Subcutaneous abdominal adipose tissue (tissue), 5 donors: ENCODE results near the gene BID.

ENCODE experiments used
- H3K27ac ChIP-seq: one replicate; pipeline ENCODE4 v1.7.0; 2013; ENCODE audit warnings: low read depth, mild to moderate bottlenecking, inconsistent platforms, low read length, moderate library complexity
- H3K27me3 ChIP-seq, 5 donors: one replicate each; pipeline ENCODE4 v1.7.0; 2013; ENCODE audit warnings: low read length in 5 of 5, inconsistent platforms in 1 of 5; ENCODE audit not compliant: control insufficient read depth in 5 of 5, insufficient read depth in 4 of 5
- H3K36me3 ChIP-seq, 5 donors: one replicate each; pipeline ENCODE4 v1.7.0; 2013; ENCODE audit warnings: low read length in 5 of 5; ENCODE audit not compliant: control insufficient read depth in 5 of 5, insufficient read depth in 5 of 5
- H3K4me1 ChIP-seq, 5 donors: one replicate each; pipeline ENCODE4 v1.7.0; 2013; ENCODE audit warnings: low read length in 5 of 5, mild to moderate bottlenecking in 3 of 5, moderate library complexity in 1 of 5; ENCODE audit not compliant: control insufficient read depth in 5 of 5, insufficient read depth in 5 of 5
- H3K4me3 ChIP-seq, 5 donors: one replicate each; pipeline ENCODE4 v1.7.0; 2013; ENCODE audit warnings: low read length in 5 of 5, low read depth in 1 of 5
- H3K9ac ChIP-seq, 5 donors: one replicate each; pipeline ENCODE4 v1.7.0; 2013; ENCODE audit warnings: low read length in 5 of 5, mild to moderate bottlenecking in 4 of 5, moderate library complexity in 3 of 5
- H3K9me3 ChIP-seq, 5 donors: one replicate each; pipeline ENCODE4 v1.7.0; 2013; ENCODE audit warnings: low read length in 5 of 5; ENCODE audit not compliant: control insufficient read depth in 5 of 5
- donor health status: healthy.
- donor health status: healthy.
- donor health status: healthy.
- donor health status: healthy.
- donor health status: healthy.

BID gene

GRCh38 chr22:17804331-17805080 lies 30.2 kb upstream of the BID start:
- Histone ChIP-seq H3K4me3 (no peak overlapping the region), H3K36me3 (peaks cover 0 to 67% (median 58%) of the 10 kb centered on the region in 5 donors)

GRCh38 chr22:17803609-17804270 lies 29.5 kb upstream of the BID start:
- Histone ChIP-seq H3K9me3 (no peaks in the 10 kb centered on the region), H3K4me1 (no peaks in the 10 kb centered on the region), H3K27me3 (no peaks in the 10 kb centered on the region), H3K27ac (no peak overlapping the region), H3K36me3 (peaks cover 0 to 62% (median 50%) of the 10 kb centered on the region in 5 donors), H3K4me3 (no peak overlapping the region), H3K9ac (no peak overlapping the region)

More at GRCh38 chr22:17804331-17805080, 30.2 kb upstream of the BID start:
- Histone ChIP-seq H3K27me3 (no peaks in the 10 kb centered on the region), H3K27ac (no peak overlapping the region), H3K9ac (no peak overlapping the region), H3K4me1 (no peaks in the 10 kb centered on the region), H3K9me3 (no peaks in the 10 kb centered on the region)

GRCh38 chr22:17802822-17803221 lies 28.6 kb upstream of the BID start:
- H3K36me3 ChIP-seq, result peaks cover 0 to 53% (median 41%) of the 10 kb centered on the region in 5 donors
- no peaks in the 10 kb centered on the region for H3K27me3 ChIP-seq
- no peaks in the 10 kb centered on the region for H3K4me1 ChIP-seq
- H3K4me3 ChIP-seq, result no peak overlapping the region
- H3K9ac ChIP-seq, result no peak overlapping the region
- no peak overlapping the region for H3K27ac ChIP-seq
- H3K9me3 ChIP-seq, result no peaks in the 10 kb centered on the region

- peaks cover 0 to 52% (median 37%) of the 10 kb centered on the region in 5 donors for H3K36me3 ChIP-seq
Observed at GRCh38 chr22:17802411-17802810, 28.1 kb upstream of the BID start.

DNA sequence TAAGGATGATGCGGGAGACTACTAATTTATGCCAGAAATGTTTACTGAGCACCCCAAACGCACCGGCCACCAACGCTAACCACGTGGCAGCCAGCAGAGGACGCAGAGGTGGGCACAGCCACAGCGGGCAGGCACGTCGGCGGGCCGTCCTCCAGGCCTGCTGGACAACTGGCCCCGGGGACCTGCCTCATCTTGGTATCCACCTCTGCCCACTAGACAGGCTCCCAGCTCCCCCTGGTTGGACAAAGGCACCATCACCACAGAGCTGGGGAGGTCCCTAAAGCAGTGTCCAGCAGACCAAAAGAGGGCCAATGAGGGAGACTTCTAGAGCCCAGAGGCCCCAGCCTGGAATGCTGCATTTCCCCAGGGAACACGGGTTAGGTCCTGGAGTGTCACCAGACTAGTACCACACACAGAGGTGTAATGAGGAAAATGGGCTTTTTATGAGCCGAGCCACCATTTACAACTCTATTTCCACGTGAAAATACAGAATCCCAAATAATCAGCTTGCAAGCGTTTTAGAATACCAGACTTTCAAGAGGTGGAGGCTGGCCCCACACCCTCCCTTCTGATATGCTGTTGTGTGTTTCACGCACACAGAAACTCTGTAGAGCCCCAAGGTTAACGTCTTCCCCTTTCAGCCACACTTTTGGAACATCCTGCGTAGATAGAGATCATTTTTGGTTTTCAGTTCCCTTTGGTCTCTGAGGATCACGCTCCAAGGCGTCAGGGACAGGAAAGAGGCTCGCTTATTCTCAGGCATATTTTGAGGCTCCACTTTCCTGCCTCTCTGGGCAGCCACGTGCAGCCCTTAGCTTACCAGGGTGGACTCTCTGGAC lies 23.7 kb upstream of the BID start:
- no peaks in the 10 kb centered on the region for H3K4me1 ChIP-seq
- peaks cover 0 to 34% (median 17%) of the 10 kb centered on the region in 5 donors for H3K36me3 ChIP-seq
- H3K27ac ChIP-seq, result no peak overlapping the region

More at GRCh38 chr22:17802411-17802810, 28.1 kb upstream of the BID start:
- Histone ChIP-seq H3K9me3 (no peaks in the 10 kb centered on the region), H3K4me3 (no peak overlapping the region), H3K9ac (no peak overlapping the region), H3K27ac (no peak overlapping the region), H3K4me1 (no peaks in the 10 kb centered on the region), H3K27me3 (no peaks in the 10 kb centered on the region)

DNA sequence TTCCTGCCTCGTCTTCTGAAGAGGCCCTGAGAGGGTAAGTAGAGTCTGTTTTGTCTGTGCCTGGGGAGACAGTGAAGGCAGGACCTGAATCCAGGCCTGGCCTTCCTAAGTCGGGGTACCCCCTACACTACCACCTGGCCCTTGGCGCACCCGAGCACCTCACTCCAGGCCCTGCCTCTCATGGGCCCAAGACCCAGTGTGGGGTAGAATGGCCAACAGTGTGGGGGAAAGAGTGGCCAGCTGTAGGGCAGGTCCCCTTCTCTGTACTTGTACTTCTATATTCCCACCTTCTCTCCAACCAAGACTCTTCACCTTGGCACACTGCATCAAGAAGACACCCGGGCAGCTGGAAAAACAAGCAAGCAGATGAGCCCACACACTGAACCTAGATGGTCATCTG lies 22.4 kb upstream of the BID start:
- no peak overlapping the region for H3K4me3 ChIP-seq
- no peaks in the 10 kb centered on the region for H3K27me3 ChIP-seq
- H3K4me1 ChIP-seq, result no peaks in the 10 kb centered on the region
- H3K9me3 ChIP-seq, result no peaks in the 10 kb centered on the region
- no peak overlapping the region for H3K9ac ChIP-seq
- H3K27ac ChIP-seq, result no peak overlapping the region
- H3K36me3 ChIP-seq, result peaks cover 0 to 32% (median 21%) of the 10 kb centered on the region in 5 donors

More for the DNA sequence above, 23.7 kb upstream of the BID start:
- no peaks in the 10 kb centered on the region for H3K27me3 ChIP-seq
- H3K9ac ChIP-seq, result no peak overlapping the region
- no peak overlapping the region for H3K4me3 ChIP-seq
- no peaks in the 10 kb centered on the region for H3K9me3 ChIP-seq

DNA sequence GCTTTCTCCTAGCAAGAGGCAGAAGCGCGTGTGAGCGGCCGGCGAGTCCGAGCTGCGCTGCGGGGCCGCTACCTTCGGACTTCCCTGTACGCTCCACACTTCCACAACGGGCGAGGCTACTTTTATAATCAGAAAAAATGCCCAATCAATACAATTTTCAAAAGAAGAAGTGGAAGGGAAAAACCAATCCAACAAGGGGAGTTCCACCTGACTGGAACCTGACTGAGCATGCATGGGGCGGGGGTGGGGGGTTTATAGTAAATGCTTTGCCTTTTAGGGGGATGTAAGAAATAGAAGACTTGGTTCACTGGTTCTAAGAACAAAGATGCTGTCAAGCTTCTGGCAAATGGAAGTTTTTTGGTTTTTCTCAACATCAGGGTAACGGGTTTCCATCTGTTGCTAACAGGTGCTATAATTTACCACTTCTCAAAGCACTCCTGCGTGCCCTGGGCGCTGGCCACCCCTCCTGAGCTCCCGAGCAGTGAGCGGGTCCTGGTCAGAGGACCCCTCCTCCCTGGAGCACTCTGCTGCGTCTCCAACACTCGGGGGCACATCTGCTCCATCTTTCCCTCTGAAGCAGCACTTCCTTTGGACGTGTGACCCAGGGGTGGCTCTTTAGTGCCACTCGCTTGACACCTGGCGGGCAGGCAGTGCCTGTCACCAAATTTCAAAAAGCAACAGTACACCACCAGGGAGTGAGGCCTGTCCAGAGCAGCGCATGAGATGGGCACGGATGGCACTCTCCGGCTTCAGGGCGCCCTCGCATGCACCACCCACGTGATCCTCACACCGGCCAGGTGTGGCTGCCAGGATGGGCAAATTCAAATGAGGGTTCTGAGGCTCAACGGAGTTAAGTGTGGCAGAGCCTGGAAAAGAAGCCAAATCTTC lies 21.6 kb upstream of the BID start:
- Histone ChIP-seq H3K27ac (no peak overlapping the region), H3K27me3 (no peaks in the 10 kb centered on the region), H3K4me3 (no peak overlapping the region), H3K9me3 (no peaks in the 10 kb centered on the region), H3K9ac (no peak overlapping the region), H3K36me3 (peaks cover 0 to 38% (median 27%) of the 10 kb centered on the region in 5 donors), H3K4me1 (no peaks in the 10 kb centered on the region)

- Histone ChIP-seq H3K27me3 (no peaks in the 10 kb centered on the region), H3K9me3 (no peaks in the 10 kb centered on the region), H3K36me3 (peaks cover 0 to 48% (median 37%) of the 10 kb centered on the region in 5 donors), H3K4me1 (no peaks in the 10 kb centered on the region), H3K4me3 (no peak overlapping the region), H3K9ac (no peak overlapping the region), H3K27ac (no peak overlapping the region)
Observed at GRCh38 chr22:17794726-17795542, 20.7 kb upstream of the BID start.
